GM21717 (cell line): ENCODE measurements around the gene CHCHD3.
A peak's percentile ranks its signal among the peaks of the same experiment; 100 is the strongest.
"Not testable (repeated sequence)": the region's sequence is repeated elsewhere in the genome, so short reads cannot be mapped to it uniquely, and the experiment has no call there.

ENCODE experiments used
- ATAC-seq: cut with Tn5 transposase; IDR thresholded peaks from one replicate; pipeline ENCODE4 v1.9.1; 2021; ENCODE audit warnings: mild to moderate bottlenecking, moderate library complexity; ENCODE audit not compliant: unreplicated experiment

Gene CHCHD3

GRCh38 chr7:132910657-132911056, 171.2 kb downstream of the CHCHD3 start:
- ATAC-seq = no peak

DNA sequence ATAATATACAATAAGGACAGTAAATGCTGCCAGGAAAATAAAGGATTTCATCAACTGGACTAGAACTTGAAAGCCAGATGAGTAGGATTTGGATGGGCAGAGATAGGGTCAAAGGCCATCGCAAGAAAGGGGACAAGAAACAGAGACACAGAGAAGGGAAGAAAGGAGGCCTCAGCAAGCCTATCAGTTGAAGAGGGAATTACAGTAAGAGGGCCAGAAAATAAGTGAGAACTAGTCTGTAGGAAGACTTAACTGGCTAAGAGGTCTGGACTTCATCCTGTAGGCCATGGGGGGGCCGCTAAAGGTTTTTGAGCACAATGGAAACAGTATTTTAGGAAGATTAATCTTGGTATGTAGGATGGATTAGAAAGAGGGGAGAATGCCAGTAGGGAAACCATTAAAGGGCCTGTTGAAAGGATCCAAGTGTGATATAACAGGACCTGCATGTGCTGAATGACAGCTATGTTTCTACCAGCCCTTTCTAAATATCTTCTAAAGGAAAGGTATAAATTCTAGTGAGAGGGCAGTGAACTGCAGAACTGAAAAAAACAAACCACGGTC, 174.4 kb downstream of the CHCHD3 start:
- ATAC-seq = no peak

DNA sequence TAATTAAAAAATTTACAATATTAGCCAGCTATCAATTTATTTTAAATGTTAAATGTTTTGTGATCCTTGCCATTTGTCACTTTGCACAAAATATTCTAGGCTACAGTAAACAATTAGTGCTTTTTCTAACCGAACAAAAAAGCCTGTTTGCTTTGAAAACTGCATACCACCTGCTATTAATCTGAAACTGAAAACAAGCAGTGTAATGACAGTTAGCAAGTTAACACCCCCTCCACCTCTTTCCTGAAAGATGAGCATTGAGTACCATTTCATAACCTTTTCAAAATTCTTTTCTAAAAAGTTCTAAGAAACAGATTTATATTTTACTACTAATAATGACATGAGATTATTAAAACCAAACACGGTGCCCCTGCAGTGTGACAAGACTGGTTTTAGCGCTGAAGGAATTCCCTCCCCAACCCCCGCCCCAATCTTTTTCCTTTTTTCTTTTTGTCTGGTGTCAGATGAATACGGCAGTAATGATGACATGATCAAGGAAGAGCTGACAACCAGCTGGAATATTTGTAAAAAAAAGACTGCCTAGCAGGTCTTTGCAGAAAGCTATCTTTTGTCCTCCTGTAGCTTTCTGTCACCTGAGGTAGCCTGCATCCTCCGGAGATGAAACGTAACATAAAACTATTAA, 175.6 kb downstream of the CHCHD3 start:
- no peak for ATAC-seq

GRCh38 chr7:132905136-132905535, 176.8 kb downstream of the CHCHD3 start:
- ATAC-seq = not testable (repeated sequence)

GRCh38 chr7:132904209-132904608, 177.7 kb downstream of the CHCHD3 start:
- ATAC-seq = no peak

DNA sequence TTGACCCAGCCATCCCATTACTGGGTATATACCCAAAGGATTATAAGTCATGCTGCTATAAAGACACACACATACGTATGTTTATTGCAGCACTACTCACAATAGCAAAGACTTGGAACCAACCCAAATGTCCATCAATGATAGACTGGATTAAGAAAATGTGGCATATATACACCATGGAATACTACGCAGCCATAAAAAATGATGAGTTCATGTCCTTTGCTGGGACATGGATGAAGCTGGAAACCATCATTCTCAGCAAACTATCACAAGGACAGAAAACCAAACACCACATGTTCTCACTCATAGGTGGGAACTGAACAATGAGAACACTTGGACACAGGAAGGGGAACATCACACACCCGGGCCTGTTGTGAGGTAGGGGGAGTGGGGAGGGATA, 179.6 kb downstream of the CHCHD3 start:
- not testable (repeated sequence) for ATAC-seq

GRCh38 chr7:132901241-132901640, 180.6 kb downstream of the CHCHD3 start:
- ATAC-seq = no peak

GRCh38 chr7:132899833-132900232, 182.1 kb downstream of the CHCHD3 start:
- no peak for ATAC-seq

- not testable (repeated sequence) for ATAC-seq
These were observed 183.2 kb downstream of the CHCHD3 start for GRCh38 chr7:132898641-132899175.

- ATAC-seq = no peak
These were observed 184.7 kb downstream of the CHCHD3 start for GRCh38 chr7:132897093-132897687.

GRCh38 chr7:132895231-132895630, 186.7 kb downstream of the CHCHD3 start:
- no peak for ATAC-seq

GRCh38 chr7:132893560-132893959, 188.3 kb downstream of the CHCHD3 start:
- ATAC-seq = no peak

DNA sequence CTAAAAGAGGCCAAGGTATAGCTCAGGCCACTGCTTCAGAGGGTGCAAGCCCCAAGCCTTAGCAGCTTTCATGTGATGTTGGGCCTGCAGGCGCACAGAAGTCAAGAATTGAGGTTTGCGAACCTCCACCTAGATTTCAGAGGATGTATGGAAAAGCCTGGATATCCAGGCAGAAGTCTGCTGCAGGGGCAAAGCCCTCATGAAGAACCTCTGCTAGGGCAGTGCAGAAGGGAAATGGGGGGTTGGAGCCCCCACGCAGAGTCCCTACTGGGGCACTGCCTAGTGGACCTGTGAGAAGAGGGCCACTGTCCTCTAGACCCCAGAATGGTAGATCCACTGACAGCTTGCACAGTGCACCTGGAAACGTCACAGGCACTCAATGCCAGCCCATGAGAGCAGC, 189.1 kb downstream of the CHCHD3 start:
- ATAC-seq = not testable (repeated sequence)

- ATAC-seq = no peak
These were observed 190.3 kb downstream of the CHCHD3 start for GRCh38 chr7:132891554-132891953.

DNA sequence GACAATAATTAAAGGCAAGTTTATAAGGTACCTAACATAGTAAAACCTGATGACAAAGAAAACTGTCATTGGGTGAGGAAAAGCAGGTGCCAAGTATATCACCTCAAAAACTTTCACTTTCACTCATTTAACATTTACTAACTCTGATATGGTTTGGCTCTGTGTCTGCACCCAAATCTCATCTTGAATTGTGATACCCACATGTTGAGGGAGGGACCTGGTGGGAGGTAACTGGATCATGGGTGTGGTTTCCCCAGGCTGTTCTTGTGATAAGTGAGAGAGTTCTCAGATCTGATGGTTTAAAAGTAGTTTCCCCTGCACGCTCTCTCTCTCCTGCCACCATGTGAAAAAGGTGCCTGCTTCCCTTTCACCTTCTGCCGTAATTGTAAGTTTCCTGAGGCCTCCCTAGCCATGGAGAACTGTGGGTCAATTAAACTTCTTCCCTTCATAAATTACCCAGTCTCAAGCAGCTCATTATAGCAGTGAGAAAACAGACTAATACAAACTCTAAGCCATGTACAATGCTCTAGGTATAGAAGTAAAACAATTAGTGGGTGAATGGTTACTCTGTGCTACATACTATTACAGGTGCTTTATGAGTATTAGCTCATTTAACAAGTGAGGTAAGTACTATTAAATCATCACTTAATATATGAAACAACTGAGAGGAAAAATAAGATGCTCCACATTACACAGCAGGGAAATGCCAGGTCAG, 199.0 kb downstream of the CHCHD3 start:
- ATAC-seq = peak; percentile 62

DNA sequence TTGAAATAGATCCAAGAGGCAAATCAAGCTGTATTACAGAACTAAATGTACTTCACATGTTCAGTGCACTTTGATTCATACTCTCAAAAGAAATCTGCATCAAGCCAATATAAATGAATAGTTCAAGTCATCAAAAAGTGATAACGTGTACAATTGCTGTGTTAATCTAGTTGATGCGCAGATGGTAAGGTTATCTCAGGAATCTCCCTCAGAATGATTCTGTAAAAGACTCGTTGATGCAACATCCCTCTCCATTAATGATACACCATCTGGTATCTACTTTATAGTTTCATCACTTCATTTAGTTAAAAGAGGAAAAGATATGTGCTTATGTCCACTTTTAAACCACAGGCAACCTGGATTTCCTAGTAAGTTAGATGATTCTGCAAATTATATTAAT, 200.6 kb downstream of the CHCHD3 start:
- no peak for ATAC-seq

- ATAC-seq = no peak
These were observed 202.3 kb downstream of the CHCHD3 start for GRCh38 chr7:132879579-132879978.

- ATAC-seq = no peak
These were observed 203.5 kb downstream of the CHCHD3 start for GRCh38 chr7:132878204-132878919.

- no peak for ATAC-seq
These were observed 204.3 kb downstream of the CHCHD3 start for GRCh38 chr7:132877573-132877972.

DNA sequence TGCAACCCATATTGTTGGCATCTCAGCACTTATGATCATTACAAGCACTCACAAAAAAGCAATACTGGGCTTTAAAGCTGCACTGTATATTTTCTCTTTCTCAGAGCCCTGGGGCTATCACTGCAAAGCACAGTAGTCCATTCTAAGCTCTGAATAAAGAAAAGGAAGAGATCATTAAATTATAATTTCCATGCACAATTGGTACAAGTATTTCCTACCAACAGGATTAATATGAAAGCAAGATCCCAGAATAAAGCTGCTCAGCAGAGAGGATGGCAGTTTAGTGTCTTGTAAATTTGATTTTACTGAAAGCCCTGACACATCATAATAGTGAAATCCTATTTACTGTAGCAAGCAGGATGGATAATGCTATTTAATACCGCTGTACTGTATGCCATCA, 205.3 kb downstream of the CHCHD3 start:
- no peak for ATAC-seq

GRCh38 chr7:132872034-132872433, 209.9 kb downstream of the CHCHD3 start:
- ATAC-seq = peak; percentile 71
